SK-N-SH (cell line): ENCODE results near the gene SRRM4. TPM values are rescaled to one million over a fixed set of nuclear protein-coding genes. Genes with fewer than 3 reads are reported as not detected.
A peak's percentile ranks its signal among the peaks of the same experiment; 100 is the strongest.

Source experiments
- CTCF ChIA-PET: fragments of 300-600, 350-600 bp; formaldehyde crosslinking; extraction: SDS; loops from one replicate; lab custom pipeline; 2021; lab: Yijun Ruan, JAX
- POLR2A ChIA-PET: fragments of 350-600 bp; sonication (Branson Sonifier 250); formaldehyde crosslinking; extraction: SDS; loops from one replicate; lab custom pipeline; 2020; ENCODE audit warnings: antibody characterized with exemption, inconsistent platforms; lab: Yijun Ruan, JAX
- DNase-seq: peaks from one replicate; pipeline ENCODE4 v3.0.0; 2012
- H2AFZ ChIP-seq: fragments of 200-600 bp; sonication (generic); 2 replicates; pipeline ENCODE4 v1.8.1; 2016; ENCODE audit warnings: antibody characterized with exemption, mild to moderate bottlenecking, low read depth
- H3F3A ChIP-seq: fragments of 200-600 bp; sonication (generic); replicated peaks from 2 replicates; pipeline ENCODE3; 2016; ENCODE audit warnings: antibody characterized with exemption, mild to moderate bottlenecking; ENCODE audit not compliant: insufficient read depth
- H3K27ac ChIP-seq, 2 experiments: fragments of 200-500 bp in 1 of 2; fragments of 200-600 bp in 1 of 2; sonication (Bioruptor generic) in 1 of 2; sonication (generic), shearing (Covaris generic) in 1 of 2; 2 replicates each; pipeline versions ENCODE4 v1.5.1 to v1.6.1; 2014 to 2016; ENCODE audit warnings: low read depth in 2 of 2, inconsistent platforms in 1 of 2, low read length in 1 of 2, mild to moderate bottlenecking in 1 of 2, mixed read lengths in 1 of 2
- H3K27me3 ChIP-seq: fragments of 200-600 bp; sonication (generic), shearing (Covaris generic); 2 replicates; pipeline ENCODE4 v1.6.1; 2016; ENCODE audit warnings: mixed run types; ENCODE audit not compliant: insufficient read depth
- H3K36me3 ChIP-seq, 2 experiments: fragments of 200-500 bp in 1 of 2; fragments of 200-600 bp in 1 of 2; sonication (Bioruptor generic) in 1 of 2; sonication (generic) in 1 of 2; replicated peaks in 1 of 2; 2 replicates each; pipeline versions ENCODE3 to v1.5.1; 2014 to 2016; ENCODE audit warnings: low read length in 1 of 2, mild to moderate bottlenecking in 1 of 2; ENCODE audit not compliant: insufficient read depth in 2 of 2, control insufficient read depth in 1 of 2
- H3K4me1 ChIP-seq, 2 experiments: fragments of 200-500 bp in 1 of 2; fragments of 200-600 bp in 1 of 2; sonication (Bioruptor generic) in 1 of 2; sonication (generic), shearing (Covaris generic) in 1 of 2; 2 replicates each; pipeline versions ENCODE4 v1.5.1 to v1.6.1; 2014 to 2016; ENCODE audit warnings: low read depth in 1 of 2, low read length in 1 of 2, mixed run types in 1 of 2; ENCODE audit not compliant: insufficient read depth in 2 of 2, control insufficient read depth in 1 of 2
- H3K4me2 ChIP-seq: fragments of 200-600 bp; sonication (generic), shearing (Covaris generic); 2 replicates; pipeline ENCODE4 v1.6.1; 2017; ENCODE audit warnings: mixed run types
- H3K4me3 ChIP-seq, 2 experiments: fragments of 200-500 bp in 1 of 2; fragments of 200-600 bp in 1 of 2; sonication (Bioruptor generic) in 1 of 2; sonication (generic), shearing (Covaris generic) in 1 of 2; 2 replicates each; pipeline versions ENCODE4 v1.5.1 to v1.8.1; 2014 to 2016; ENCODE audit warnings: low read depth in 2 of 2, inconsistent platforms in 1 of 2, low read length in 1 of 2, mild to moderate bottlenecking in 1 of 2, mixed read lengths in 1 of 2, moderate library complexity in 1 of 2
- H3K79me2 ChIP-seq: fragments of 200-600 bp; sonication (generic); 2 replicates; pipeline ENCODE4 v1.8.1; 2017; ENCODE audit warnings: mild to moderate bottlenecking; ENCODE audit not compliant: insufficient read depth
- H3K9ac ChIP-seq: fragments of 200-600 bp; sonication (generic); 2 replicates; pipeline ENCODE4 v1.6.1; 2017; ENCODE audit warnings: mixed run types
- H3K9me2 ChIP-seq: fragments of 200-600 bp; sonication (generic); 2 replicates; pipeline ENCODE4 v1.6.1; 2017; ENCODE audit warnings: mixed run types
- H3K9me3 ChIP-seq: fragments of 200-600 bp; sonication (generic); 2 replicates; pipeline ENCODE4 v1.6.1; 2017; ENCODE audit warnings: mixed run types, mild to moderate bottlenecking, moderate library complexity
- H4K20me1 ChIP-seq: fragments of 200-600 bp; sonication (generic); 2 replicates; pipeline ENCODE4 v1.6.1; 2017; ENCODE audit warnings: mild to moderate bottlenecking, mixed run types; ENCODE audit not compliant: insufficient read depth
- CHD2 ChIP-seq: fragments of 150-350 bp; IDR thresholded peaks from 2 replicates; pipeline ENCODE4 v1.6.1; 2018; ENCODE audit warnings: low read length; ENCODE audit not compliant: partially characterized antibody
- EP300 ChIP-seq, 2 experiments: IDR thresholded peaks; 2 replicates each; pipeline versions ENCODE4 v1.4.0 to v1.6.1; 2012; ENCODE audit warnings: borderline replicate concordance in 1 of 2, low read depth in 1 of 2, low read length in 1 of 2
- EZH2phosphoT487 ChIP-seq: fragments of 200-600 bp; sonication (generic); IDR thresholded peaks from 2 replicates; pipeline ENCODE4 v1.6.1; 2017; ENCODE audit warnings: low read depth, mixed run types, mild to moderate bottlenecking, antibody characterized with exemption, moderate library complexity, borderline replicate concordance
- FOSL2 ChIP-seq: IDR thresholded peaks from 2 replicates; pipeline ENCODE4 v1.4.0; 2012; ENCODE audit warnings: low read depth, mild to moderate bottlenecking, moderate library complexity, borderline replicate concordance
- FOXM1 ChIP-seq: IDR thresholded peaks from 2 replicates; pipeline ENCODE4 v1.4.0; 2012; ENCODE audit warnings: low read depth, mild to moderate bottlenecking
- GATA2 ChIP-seq: sonication (generic); formaldehyde crosslinking; IDR thresholded peaks from 2 replicates; pipeline ENCODE4 v1.5.0; 2020; ENCODE audit warnings: mild to moderate bottlenecking, missing genetic modification reagents
- NFIC ChIP-seq: IDR thresholded peaks from 2 replicates; pipeline ENCODE4 v1.4.0; 2012; ENCODE audit warnings: borderline replicate concordance
- POLR2AphosphoS5 ChIP-seq: IDR thresholded peaks from 2 replicates; pipeline ENCODE4 v1.6.1; 2012; ENCODE audit warnings: low read depth, low read length
- RXRA ChIP-seq: IDR thresholded peaks from 2 replicates; pipeline ENCODE4 v1.4.0; 2012; ENCODE audit warnings: low read depth, mild to moderate bottlenecking, borderline replicate concordance
- SMC3 ChIP-seq: IDR thresholded peaks from 2 replicates; pipeline ENCODE4 v1.6.1; 2012; ENCODE audit warnings: low read depth, low read length, improper control_type of control experiment
- USF2 ChIP-seq: fragments of 150-350 bp; IDR thresholded peaks from 2 replicates; pipeline ENCODE4 v1.6.1; 2017; ENCODE audit warnings: antibody characterized with exemption, low read length, low read depth, borderline replicate concordance
- YY1 ChIP-seq: IDR thresholded peaks from 2 replicates; pipeline ENCODE4 v1.4.0; 2012; ENCODE audit warnings: low read depth, mild to moderate bottlenecking
- ZBTB33 ChIP-seq: IDR thresholded peaks from 2 replicates; pipeline ENCODE4 v1.4.0; 2012; ENCODE audit warnings: low read depth, borderline replicate concordance
- WGBS: methylation state at CpG from one replicate; pipeline ENCODE4 v1.1.6; 2017; ENCODE audit warnings: low lambda C conversion rate; 5-methylcytosine and 5-hydroxymethylcytosine counted together
- polyA plus RNA-seq, 3 experiments: library from polyadenylated mRNA; depleted of rRNA; stranded (reverse); fragments of >200 nt; gene quantifications; 2 replicates each; pipeline ENCODE4 v1.2.3, GENCODE V29; 2012

Gene SRRM4
- polyA plus RNA-seq, 1 of the 3 experiments (the other 2 are of a cell fraction) = 0.03 TPM

- ChIA-PET POLR2A (no interaction called here), CTCF (interaction anchor here (0.7 to 1.4 kb wide), 2 partner anchors 13 to 19 kb away, joined by 3 to 7 read pairs; no protein-coding TSS in a partner anchor)
- Histone ChIP-seq H3K4me1 (no peaks in the 10 kb centered on the region), H3K4me3 (no peak overlapping the region), H3K4me2 (no peak overlapping the region), H3K79me2 (no peaks in the 10 kb centered on the region), H4K20me1 (no peaks in the 10 kb centered on the region), H2AFZ (no peak overlapping the region), H3K27ac (no peak overlapping the region), H3K36me3 (no peaks in the 10 kb centered on the region), H3K27me3 (no peaks in the 10 kb centered on the region), H3K9me2 (no peaks in the 10 kb centered on the region), H3F3A (no peaks in the 10 kb centered on the region), H3K9me3 (no peaks in the 10 kb centered on the region), H3K9ac (no peak overlapping the region)
- DNase-seq = no peak
- TF ChIP-seq GATA2 (CRISPR knock-in tag) = peak; percentile 40; the same call in 1 of the 2 replicates
- TF ChIP-seq YY1 = no peak
- 2% methylated on average over 2 of the region's 2 CpGs for WGBS
Measured at GRCh38 chr12:118959985-118960560, 21.3 kb upstream of the SRRM4 start.

- Histone ChIP-seq H3K79me2 (no peaks in the 10 kb centered on the region), H2AFZ (no peak overlapping the region), H3F3A (no peaks in the 10 kb centered on the region), H3K36me3 (no peaks in the 10 kb centered on the region), H3K9me2 (no peaks in the 10 kb centered on the region), H3K9ac (no peak overlapping the region), H3K4me1 (no peaks in the 10 kb centered on the region), H3K4me3 (no peak overlapping the region), H3K27me3 (no peaks in the 10 kb centered on the region), H4K20me1 (no peaks in the 10 kb centered on the region), H3K9me3 (no peaks in the 10 kb centered on the region), H3K27ac (no peak overlapping the region), H3K4me2 (no peak overlapping the region)
- ChIA-PET POLR2A (no interaction called here), CTCF (interaction anchor here (0.7 to 1.4 kb wide), 2 partner anchors 12 to 18 kb away, joined by 3 to 7 read pairs; no protein-coding TSS in a partner anchor)
- TF ChIP-seq EZH2phosphoT487 (no peak), RXRA (no peak), EP300 (IDR thresholded peaks at IDR 0.05; ENCODE audit: borderline replicate concordance in 1 of 2, low read depth in 1 of 2, low read length in 1 of 2) (no peak), SMC3 (no peak), CHD2 (no peak), USF2 (no peak), POLR2AphosphoS5 (no peak), FOXM1 (no peak), FOSL2 (no peak), NFIC (no peak), ZBTB33 (no peak)
- WGBS = 25% methylated on average over 6 of the region's 6 CpGs
- no peak for DNase-seq
Measured at GRCh38 chr12:118960865-118961264, 20.5 kb upstream of the SRRM4 start.
